NCI-H748 (cell line): Measurements from ENCODE around the gene GTF3C1.
"Not testable (repeated sequence)": the region's sequence is repeated elsewhere in the genome, so short reads cannot be mapped to it uniquely, and the experiment has no call there.

Experiments used
- DNase-seq: peaks from one replicate; lab custom pipeline; 2025; ENCODE audit not compliant: unreplicated experiment; lab: John Stamatoyannopoulos, UW

GTF3C1 gene

GRCh38 chr16:27549746-27550581, at the start of gene GTF3C1, which contains the start of gene KATNIP:
Gene GTF3C1 (minus strand): TSS chr16:27549913. CDS start chr16:27549890, 23 bp downstream.
Gene KATNIP (plus strand): TSS chr16:27550144. CDS start chr16:27550171, 27 bp downstream.
- DNase-seq: peak; percentile 93

GRCh38 chr16:27598931-27599565, 49.3 kb upstream of the GTF3C1 start:
- DNase-seq: no peak

- DNase-seq: no peak
Measured at GRCh38 chr16:27598220-27598619, 48.5 kb upstream of the GTF3C1 start.

GRCh38 chr16:27597361-27597760, 47.6 kb upstream of the GTF3C1 start:
- DNase-seq: no peak

- DNase-seq: no peak
Measured at GRCh38 chr16:27596411-27596810, 46.7 kb upstream of the GTF3C1 start.

- DNase-seq: no peak
Measured at GRCh38 chr16:27595993-27596392, 46.3 kb upstream of the GTF3C1 start.

- DNase-seq: no peak
Measured at GRCh38 chr16:27595475-27595874, 45.8 kb upstream of the GTF3C1 start.

- DNase-seq: no peak
Measured at GRCh38 chr16:27591837-27592236, 42.1 kb upstream of the GTF3C1 start.

- no peak for DNase-seq
Measured at GRCh38 chr16:27588057-27588456, 38.3 kb upstream of the GTF3C1 start.

GRCh38 chr16:27586711-27587110, 37.0 kb upstream of the GTF3C1 start:
- no peak for DNase-seq

GRCh38 chr16:27585200-27585599, 35.5 kb upstream of the GTF3C1 start:
- DNase-seq: no peak

GRCh38 chr16:27583634-27584033, 33.9 kb upstream of the GTF3C1 start:
- no peak for DNase-seq

GRCh38 chr16:27582883-27583282, 33.2 kb upstream of the GTF3C1 start:
- no peak for DNase-seq

GRCh38 chr16:27579087-27579980, 29.6 kb upstream of the GTF3C1 start:
- no peak for DNase-seq

- no peak for DNase-seq
Measured at GRCh38 chr16:27576729-27577128, 27.0 kb upstream of the GTF3C1 start.

GRCh38 chr16:27572711-27573110, 23.0 kb upstream of the GTF3C1 start:
- no peak for DNase-seq

- no peak for DNase-seq
Measured at GRCh38 chr16:27571433-27572326, 22.0 kb upstream of the GTF3C1 start.

GRCh38 chr16:27570986-27571385, 21.3 kb upstream of the GTF3C1 start:
- DNase-seq: not testable (repeated sequence)

- DNase-seq: no peak
Measured at GRCh38 chr16:27568077-27568476, 18.4 kb upstream of the GTF3C1 start.

GRCh38 chr16:27566417-27566816, 16.7 kb upstream of the GTF3C1 start:
- DNase-seq: no peak
